Effector CD4-positive, alpha-beta T cell (primary cell): ENCODE results near the gene C12orf56.
"Not testable (repeated sequence)": the region's sequence is repeated elsewhere in the genome, so short reads cannot be mapped to it uniquely, and the experiment has no call there.

Experiments used
- DNase-seq: peaks from one replicate; pipeline ENCODE4 v3.0.0-alpha.2; 2020

Gene C12orf56

GRCh38 chr12:64385019-64385418 is 5.5 kb downstream of the C12orf56 start:
- DNase-seq, result no peak

GRCh38 chr12:64383675-64384074 is 6.9 kb downstream of the C12orf56 start:
- no peak for DNase-seq

- DNase-seq, result no peak
Measured at GRCh38 chr12:64362721-64363305, 27.7 kb downstream of the C12orf56 start.

- DNase-seq, result not testable (repeated sequence)
Measured at GRCh38 chr12:64361173-64361572, 29.4 kb downstream of the C12orf56 start.

GRCh38 chr12:64356209-64356608 is 34.3 kb downstream of the C12orf56 start:
- not testable (repeated sequence) for DNase-seq

- DNase-seq, result no peak
Measured at GRCh38 chr12:64352181-64352580, 38.4 kb downstream of the C12orf56 start.

GRCh38 chr12:64351265-64351664 is 39.3 kb downstream of the C12orf56 start:
- no peak for DNase-seq

GRCh38 chr12:64347630-64348029 is 42.9 kb downstream of the C12orf56 start:
- DNase-seq, result no peak

GRCh38 chr12:64344631-64345030 is 45.9 kb downstream of the C12orf56 start:
- not testable (repeated sequence) for DNase-seq

GRCh38 chr12:64340546-64340945 is 50.0 kb downstream of the C12orf56 start:
- not testable (repeated sequence) for DNase-seq

- DNase-seq, result no peak
Measured at GRCh38 chr12:64335886-64336466, 54.6 kb downstream of the C12orf56 start.

GRCh38 chr12:64332938-64333337 is 57.6 kb downstream of the C12orf56 start:
- no peak for DNase-seq

- no peak for DNase-seq
Measured at GRCh38 chr12:64332296-64332695, 58.3 kb downstream of the C12orf56 start.

GRCh38 chr12:64329031-64329710 is 61.4 kb downstream of the C12orf56 start:
- DNase-seq, result not testable (repeated sequence)

- DNase-seq, result no peak
Measured at GRCh38 chr12:64325055-64325454, 65.5 kb downstream of the C12orf56 start.

- DNase-seq, result no peak
Measured at GRCh38 chr12:64323476-64324225, 66.9 kb downstream of the C12orf56 start.

- DNase-seq, result no peak
Measured at GRCh38 chr12:64323006-64323405, 67.6 kb downstream of the C12orf56 start.

GRCh38 chr12:64320611-64321010 is 69.9 kb downstream of the C12orf56 start:
- no peak for DNase-seq

- DNase-seq, result not testable (repeated sequence)
Measured at GRCh38 chr12:64319540-64320225, 70.9 kb downstream of the C12orf56 start.

- DNase-seq, result no peak
Measured at GRCh38 chr12:64318605-64319004, 72.0 kb downstream of the C12orf56 start.

GRCh38 chr12:64311877-64312276 is 78.7 kb downstream of the C12orf56 start:
- no peak for DNase-seq

GRCh38 chr12:64304571-64304970 is 86.0 kb downstream of the C12orf56 start:
- no peak for DNase-seq

- no peak for DNase-seq
Measured at GRCh38 chr12:64299628-64300027, 90.9 kb downstream of the C12orf56 start.
